ENCODE data around the gene GTF2IRD1. TPM values are rescaled to one million over a fixed set of nuclear protein-coding genes. Genes with fewer than 3 reads are reported as not detected.

Gene GTF2IRD1
- total and polyA plus RNA-seq, 2 of the 13 experiments (the other 11 are each of a cell fraction or from before 2014, with no cell fraction given) = 16.5 to 26.7 TPM

GRCh38 chr7:74535951-74536356 is 82.2 kb downstream of the GTF2IRD1 start (continued):
- TF ChIP-seq SRSF9 (IDR thresholded peaks at IDR 0.05; ENCODE audit: borderline replicate concordance, insufficient read depth, low read depth, low read length, poor library complexity, severe bottlenecking) (no peak), SKIL (CRISPR knock-in tag; IDR thresholded peaks at IDR 0.05; ENCODE audit: borderline replicate concordance) (peak; percentile 65), BRCA1 (CRISPR knock-in tag; IDR thresholded peaks at IDR 0.05) (no peak), DPF2 (CRISPR knock-in tag; IDR thresholded peaks at IDR 0.05; ENCODE audit: borderline replicate concordance, low read depth) (no peak), ZNF644 (CRISPR knock-in tag; IDR thresholded peaks at IDR 0.05; ENCODE audit: low read depth) (no peak), PAXIP1 (CRISPR knock-in tag; conservative IDR thresholded peaks at IDR 0.05) (peak; percentile 77), ZNF160 (CRISPR knock-in tag; IDR thresholded peaks at IDR 0.05) (no peak), PHB2 (IDR thresholded peaks at IDR 0.05; ENCODE audit: partially characterized antibody) (no peak), ZNF766 (CRISPR knock-in tag; IDR thresholded peaks at IDR 0.05; ENCODE audit: borderline replicate concordance) (no peak), NFIC (IDR thresholded peaks at IDR 0.05; ENCODE audit: low read length) (no peak), ZFP82 (CRISPR knock-in tag; IDR thresholded peaks at IDR 0.05; ENCODE audit: borderline replicate concordance) (no peak), LRRFIP1 (CRISPR knock-in tag; conservative IDR thresholded peaks at IDR 0.05) (no peak), ZNF224 (CRISPR knock-in tag; IDR thresholded peaks at IDR 0.05) (no peak), SMAD3 (CRISPR knock-in tag; IDR thresholded peaks at IDR 0.05) (0 out of 2 replicates have a peak, but pooled peaks have one; percentile 37), ZNF710 (CRISPR knock-in tag; IDR thresholded peaks at IDR 0.05; ENCODE audit: borderline replicate concordance) (no peak), CENPBD1 (CRISPR knock-in tag; IDR thresholded peaks at IDR 0.05; ENCODE audit: borderline replicate concordance, low read depth) (no peak)
